ENCODE measurements around the gene CYP4F2. TPM values are rescaled to one million over a fixed set of nuclear protein-coding genes. Genes with fewer than 3 reads are reported as not detected.
"Not testable (repeated sequence)": the region's sequence is repeated elsewhere in the genome, so short reads cannot be mapped to it uniquely, and the experiment has no call there.

The CYP4F2 gene, protein sequence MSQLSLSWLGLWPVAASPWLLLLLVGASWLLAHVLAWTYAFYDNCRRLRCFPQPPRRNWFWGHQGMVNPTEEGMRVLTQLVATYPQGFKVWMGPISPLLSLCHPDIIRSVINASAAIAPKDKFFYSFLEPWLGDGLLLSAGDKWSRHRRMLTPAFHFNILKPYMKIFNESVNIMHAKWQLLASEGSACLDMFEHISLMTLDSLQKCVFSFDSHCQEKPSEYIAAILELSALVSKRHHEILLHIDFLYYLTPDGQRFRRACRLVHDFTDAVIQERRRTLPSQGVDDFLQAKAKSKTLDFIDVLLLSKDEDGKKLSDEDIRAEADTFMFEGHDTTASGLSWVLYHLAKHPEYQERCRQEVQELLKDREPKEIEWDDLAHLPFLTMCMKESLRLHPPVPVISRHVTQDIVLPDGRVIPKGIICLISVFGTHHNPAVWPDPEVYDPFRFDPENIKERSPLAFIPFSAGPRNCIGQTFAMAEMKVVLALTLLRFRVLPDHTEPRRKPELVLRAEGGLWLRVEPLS
- polyA plus RNA-seq (ENCODE audit: insufficient read length in 10 of 10) = not detected
- long read RNA-seq, donor 1 = 0 reads
- long read RNA-seq, donor 2 = 0 reads
- long read RNA-seq, donor 3 = 0 reads
- long read RNA-seq, donor 4 = 0 reads
- long read RNA-seq, donor 5 = 0 reads
- long read RNA-seq, donor 6 = 0 reads
- long read RNA-seq, donor 7 = 0 reads
- long read RNA-seq, donor 8 = 0 reads
- long read RNA-seq, donor 9 = 0 reads

DNA sequence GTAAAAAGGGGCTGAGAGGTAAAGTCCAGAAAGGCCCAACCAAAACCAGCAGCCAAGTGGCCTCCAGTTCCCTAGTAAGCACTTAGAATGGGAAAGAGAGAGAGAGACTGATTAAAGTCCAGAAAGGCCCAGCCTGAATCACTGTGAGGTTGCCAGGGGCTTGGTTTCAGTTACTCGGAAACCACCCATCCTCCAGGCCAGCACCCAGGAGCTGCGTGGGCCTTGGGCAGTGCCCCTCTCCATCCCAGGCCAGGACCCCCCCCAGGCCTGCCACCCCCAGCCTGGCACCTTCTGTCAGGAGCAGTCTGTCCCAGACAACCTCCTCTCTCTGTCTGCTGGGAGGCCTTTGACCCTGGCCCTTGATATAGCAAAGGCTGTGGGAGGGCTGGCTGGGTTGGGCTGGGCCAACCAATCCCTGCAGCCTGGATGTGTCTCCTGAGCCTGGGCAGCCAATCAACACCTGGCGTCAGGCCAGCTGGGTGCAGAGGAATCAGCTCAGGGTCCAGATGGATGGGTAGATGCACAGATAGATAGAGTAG, at the start of gene CYP4F2:
TSS of gene CYP4F2 (minus strand) at position 337 of the 539 bp plus-strand sequence. CDS start 463 bp downstream, outside the sequence.
- no peak for DNase-seq

DNA sequence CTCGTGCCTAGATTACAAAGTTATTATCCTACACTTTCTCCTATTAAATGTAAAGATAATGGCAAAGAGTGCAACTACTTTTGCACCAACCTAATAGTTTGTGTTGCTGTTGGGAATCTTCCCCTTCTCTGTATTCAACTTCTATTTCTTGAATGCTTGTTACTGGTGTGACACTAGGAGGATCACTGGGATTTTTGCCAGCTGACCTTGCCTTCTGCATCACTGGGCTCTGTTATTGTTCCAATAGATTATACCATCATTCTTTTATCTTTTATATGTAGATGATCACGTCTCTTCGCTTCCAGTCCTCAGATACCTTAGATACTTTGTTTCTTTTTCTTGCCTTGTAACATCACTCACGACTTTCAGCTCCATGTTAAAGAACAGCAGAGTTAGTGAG, 47.4 kb upstream of the CYP4F2 start:
- no peak for DNase-seq

- no peak for DNase-seq
Observed at GRCh38 chr19:15944401-15944800, 46.5 kb upstream of the CYP4F2 start.

DNA sequence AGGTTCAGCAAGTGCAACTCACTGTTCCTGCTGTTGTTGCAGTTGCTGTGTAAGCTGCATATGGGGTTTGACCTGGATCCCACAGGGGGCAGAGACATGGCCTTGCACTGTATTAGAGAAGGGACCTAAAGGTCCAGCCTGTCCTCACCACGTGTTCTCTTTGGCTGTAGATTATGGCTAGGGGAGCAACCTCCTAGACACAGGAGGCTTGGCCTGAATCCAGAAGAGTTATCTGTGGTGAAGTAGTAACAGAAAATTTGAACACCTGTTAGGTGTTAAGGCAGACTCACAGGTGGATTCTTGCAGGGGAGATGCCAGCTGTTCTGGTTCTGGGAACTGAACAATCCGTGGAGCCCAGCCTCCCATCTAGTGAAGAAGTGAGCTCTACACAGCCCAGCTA, 39.9 kb upstream of the CYP4F2 start:
- no peak for DNase-seq

DNA sequence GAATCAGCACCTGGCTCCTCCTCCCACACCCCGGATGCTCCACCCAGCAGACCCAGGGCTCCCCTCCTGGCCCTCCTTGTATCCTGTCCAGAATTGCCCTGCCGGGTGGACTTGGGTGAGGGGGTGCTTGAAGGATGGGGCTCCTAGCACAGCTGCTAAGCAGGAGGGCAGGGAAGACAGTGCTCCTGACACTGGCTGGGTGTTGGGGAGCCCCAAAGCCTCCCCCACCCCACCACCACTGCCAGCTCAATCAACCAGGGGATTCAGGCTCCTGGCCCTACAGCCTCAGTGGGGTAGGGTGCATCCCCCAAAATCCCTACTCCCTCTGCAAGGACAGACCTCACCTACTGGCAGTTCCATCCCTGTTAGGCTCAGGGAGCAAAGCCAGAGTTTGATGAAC, 39.1 kb upstream of the CYP4F2 start:
- DNase-seq = no peak

DNA sequence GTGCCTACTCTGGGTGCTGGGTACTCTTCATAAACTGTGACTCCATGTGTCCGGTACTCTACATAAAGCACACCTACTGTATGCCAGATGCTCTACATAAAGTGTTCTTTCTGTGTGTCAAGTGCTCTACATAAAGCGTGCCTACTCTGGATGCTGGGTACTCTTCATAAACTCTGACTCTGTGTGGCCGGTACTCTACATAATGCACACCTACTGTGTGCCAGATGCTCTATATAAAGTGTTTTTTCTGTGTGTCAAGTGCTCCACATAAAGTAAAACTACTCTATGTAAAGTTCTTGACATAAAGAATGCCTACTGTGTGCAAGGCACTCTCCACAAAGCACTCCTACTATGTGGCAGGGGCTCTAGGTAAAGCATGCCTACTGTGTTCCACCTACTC, 38.3 kb upstream of the CYP4F2 start:
- no peak for DNase-seq

DNA sequence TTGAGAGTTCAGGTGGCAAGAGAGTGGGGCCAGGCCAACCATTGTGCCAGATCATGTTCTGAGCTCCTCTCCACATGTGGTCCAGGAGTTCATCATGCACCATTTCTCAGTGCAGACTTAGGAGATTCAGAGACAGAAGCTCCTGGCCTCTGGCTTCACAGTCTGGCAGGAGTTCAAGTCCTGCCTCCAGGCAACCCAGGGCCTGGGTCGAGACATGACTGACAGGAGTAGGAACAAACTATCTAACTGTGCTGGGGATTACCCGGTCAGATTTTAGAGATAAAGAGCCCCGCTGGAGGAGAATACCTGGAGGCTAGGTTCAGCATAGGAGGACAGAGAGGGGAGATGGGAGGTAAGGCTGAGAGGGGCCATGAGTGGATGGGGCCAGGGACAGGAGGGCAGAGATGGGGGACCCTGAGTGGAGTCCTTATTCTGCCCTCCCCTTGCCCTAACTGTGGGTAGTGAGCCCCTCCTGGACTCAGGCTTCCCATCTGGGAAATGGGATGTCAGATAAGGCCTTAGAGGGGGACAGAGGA, 37.4 kb upstream of the CYP4F2 start:
- no peak for DNase-seq

GRCh38 chr19:15934332-15935078, 36.6 kb upstream of the CYP4F2 start, which contains the start of gene CYP4F11:
Gene CYP4F11, minus strand, starts transcription at chr19:15934529. Its CDS starts 121 bp downstream, at chr19:15934408.
- no peak for DNase-seq

- DNase-seq = not testable (repeated sequence)
Observed at GRCh38 chr19:15933761-15934331, 36.0 kb upstream of the CYP4F2 start.

GRCh38 chr19:15928321-15928720, 30.4 kb upstream of the CYP4F2 start:
- DNase-seq = no peak

DNA sequence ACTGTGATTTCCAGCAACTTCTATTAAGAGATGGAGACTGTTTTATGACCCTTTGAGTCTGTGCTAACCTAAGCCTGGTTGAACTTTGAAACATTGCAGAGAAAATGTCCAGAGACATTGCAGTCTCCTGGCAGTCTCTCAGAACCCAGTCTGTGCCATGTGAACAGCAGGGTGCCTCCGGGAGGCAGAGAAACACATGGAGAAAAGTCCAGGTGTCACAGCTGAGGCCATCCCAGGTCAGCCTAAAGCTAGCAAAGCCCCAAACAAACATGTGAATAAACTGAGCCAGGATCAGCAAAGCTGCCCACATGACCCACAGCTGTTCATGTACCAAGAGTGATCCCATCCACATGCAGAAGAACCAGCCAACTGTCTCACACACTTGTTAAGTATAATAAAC, 28.6 kb upstream of the CYP4F2 start:
- no peak for DNase-seq

DNA sequence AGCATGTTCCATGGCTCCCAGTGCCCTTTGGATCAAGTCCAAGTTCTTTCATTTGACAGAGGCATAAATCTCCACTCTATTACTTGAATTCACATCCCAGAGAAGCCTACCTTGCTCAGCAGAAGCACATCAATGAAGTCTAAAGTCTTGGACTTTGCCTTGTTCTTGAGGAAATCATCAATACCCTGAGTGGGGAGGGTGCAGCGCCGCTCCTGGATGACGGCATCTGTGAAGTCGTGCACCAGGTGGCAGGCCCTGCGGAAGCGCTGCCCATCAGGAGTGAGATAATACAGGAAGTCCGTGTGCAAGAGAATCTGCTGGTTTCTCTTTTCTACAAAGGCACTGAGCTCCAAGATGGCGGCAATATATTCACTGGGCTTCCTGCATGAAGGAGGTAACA, 25.8 kb upstream of the CYP4F2 start:
- no peak for DNase-seq

GRCh38 chr19:15922021-15922420, 24.1 kb upstream of the CYP4F2 start:
- DNase-seq = no peak

DNA sequence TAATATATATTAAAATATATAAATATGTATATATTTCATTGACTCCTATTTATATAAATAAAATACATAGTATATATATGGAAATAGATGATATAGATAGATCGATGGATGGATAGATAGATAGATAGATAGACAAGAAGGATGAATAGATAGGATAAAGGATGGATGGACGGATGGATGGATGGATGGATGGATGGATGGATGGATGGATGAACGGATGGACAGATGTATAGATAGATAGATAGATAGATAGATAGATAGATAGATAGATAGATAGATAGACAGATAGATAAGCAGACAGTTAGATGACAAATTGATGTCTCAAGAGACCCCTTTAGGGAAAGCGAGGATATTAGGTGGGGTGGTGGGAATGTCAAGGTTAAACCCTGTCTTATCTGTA, 21.4 kb upstream of the CYP4F2 start:
- DNase-seq = no peak

DNA sequence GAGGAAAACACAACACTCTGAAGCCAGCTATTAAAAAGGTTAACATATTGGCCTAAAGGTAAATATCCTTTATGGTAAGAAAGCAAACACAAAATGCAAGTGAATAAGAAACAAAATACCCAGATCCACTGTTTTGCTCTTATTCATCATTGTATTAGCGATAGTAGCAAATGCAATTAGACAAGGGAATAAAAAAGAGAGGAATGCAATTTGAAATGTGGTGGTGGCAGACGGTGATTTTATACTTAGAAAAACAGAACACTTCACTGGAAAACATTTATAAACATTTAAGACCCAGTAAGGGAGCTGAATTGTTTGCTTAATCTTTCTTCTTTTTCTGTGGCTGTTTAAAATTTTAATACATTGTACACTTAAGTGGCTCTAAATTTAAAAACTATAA, 17.2 kb upstream of the CYP4F2 start:
- DNase-seq = no peak

DNA sequence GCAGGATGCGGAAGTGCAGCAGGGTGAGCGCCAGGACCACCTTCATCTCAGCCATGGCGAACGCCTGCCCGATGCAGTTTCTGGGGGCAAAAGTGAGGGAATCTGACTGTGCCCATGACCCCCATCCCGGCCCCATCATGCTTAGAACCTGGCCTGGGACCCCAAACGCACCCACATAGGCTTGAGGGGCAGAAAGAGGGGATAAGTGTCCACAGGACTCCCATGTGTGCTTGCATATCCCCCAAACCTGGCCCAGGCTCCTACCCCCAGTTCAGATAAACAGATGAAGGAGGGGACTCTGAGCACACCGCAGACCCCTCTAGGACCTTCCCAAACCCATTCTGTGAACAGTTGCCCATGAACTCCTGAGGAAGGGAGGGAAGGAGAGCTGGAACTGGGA, 16.0 kb upstream of the CYP4F2 start:
- no peak for DNase-seq

- DNase-seq = no peak
Observed at GRCh38 chr19:15913384-15913783, 15.5 kb upstream of the CYP4F2 start.

DNA sequence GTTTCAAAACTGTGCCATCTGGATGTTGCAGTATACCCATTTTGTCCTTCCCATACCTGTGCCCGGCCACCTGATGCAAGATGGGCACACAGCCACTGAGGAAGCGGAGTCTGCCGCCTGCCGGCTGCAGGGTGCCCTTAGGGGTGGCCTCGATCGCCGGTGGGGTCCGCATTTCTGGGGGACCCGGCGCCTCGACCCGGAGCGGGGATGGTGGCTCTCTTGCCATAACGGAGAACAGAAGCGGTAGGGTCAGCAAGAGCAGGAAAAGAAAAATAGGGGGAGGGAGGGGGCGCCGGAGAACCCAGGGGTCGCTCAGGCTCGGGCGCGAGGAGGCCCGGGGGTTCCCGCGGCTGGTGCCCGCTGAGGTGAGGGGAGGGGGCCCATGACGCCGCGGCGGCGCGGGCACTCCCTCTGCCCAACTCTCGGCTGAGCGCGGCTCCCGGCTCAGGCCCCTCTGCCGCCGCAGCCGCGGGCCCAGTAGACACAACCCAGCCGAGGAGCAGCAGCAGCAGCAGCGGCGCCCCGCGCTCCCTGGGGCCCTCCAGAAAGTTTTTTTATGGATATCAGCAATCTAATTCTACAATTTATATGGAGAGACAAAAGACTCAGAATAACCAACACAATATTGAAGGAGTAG, 13.8 kb upstream of the CYP4F2 start:
- no peak for DNase-seq

- DNase-seq = no peak
Observed at GRCh38 chr19:15905026-15905425, 7.2 kb upstream of the CYP4F2 start.

GRCh38 chr19:15902898-15903297, 5.0 kb upstream of the CYP4F2 start:
- not testable (repeated sequence) for DNase-seq

GRCh38 chr19:15902254-15902653, 4.4 kb upstream of the CYP4F2 start:
- no peak for DNase-seq

Measured in muscle of back (tissue), 13 donors.